HG03460 (cell line): ENCODE data around the gene CAPN14.
"Not testable (repeated sequence)": the region's sequence is repeated elsewhere in the genome, so short reads cannot be mapped to it uniquely, and the experiment has no call there.

Source experiments
- ATAC-seq: cut with Tn5 transposase; IDR thresholded peaks from one replicate; pipeline ENCODE4 v1.9.1; 2021; ENCODE audit not compliant: unreplicated experiment

Gene CAPN14

DNA sequence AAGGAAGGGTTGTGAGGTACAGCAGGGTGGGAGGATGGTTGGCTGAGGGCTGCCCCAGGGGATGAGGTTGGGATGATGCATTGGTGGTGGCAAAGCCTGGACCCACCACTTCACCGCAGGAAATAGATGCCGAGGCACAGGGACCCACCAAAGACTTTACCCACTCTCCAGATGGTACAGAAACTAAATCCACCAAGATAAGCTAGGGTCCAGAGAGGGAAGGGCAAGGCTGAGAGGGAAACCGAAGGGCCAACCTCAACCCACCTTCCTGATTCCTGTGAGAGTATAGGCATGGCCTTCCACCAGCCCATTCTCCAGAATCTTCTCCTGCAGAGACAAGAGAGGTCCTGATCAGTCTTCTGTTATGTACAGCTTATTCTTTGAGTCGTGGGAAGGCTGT, 18.1 kb downstream of the CAPN14 start:
- no peak for ATAC-seq

DNA sequence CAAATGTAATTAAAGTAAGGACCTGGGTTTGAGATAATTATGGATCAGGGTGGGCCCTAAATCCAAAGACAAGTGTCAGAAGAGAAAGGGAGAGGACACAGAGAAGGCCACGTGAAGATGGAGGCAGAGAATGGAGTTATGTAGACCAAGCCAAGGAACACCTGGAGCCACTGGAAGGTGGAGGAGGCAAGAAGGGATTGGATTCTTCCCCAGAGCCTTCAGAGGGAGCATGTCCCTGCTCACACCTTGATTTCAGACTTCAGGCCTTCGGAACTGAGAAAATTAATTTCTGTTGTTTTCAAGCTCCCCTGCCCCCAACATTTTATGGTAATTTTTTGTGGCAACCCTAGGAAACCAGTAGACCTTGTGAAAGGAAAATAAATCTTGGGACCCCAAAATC, 19.6 kb downstream of the CAPN14 start:
- no peak for ATAC-seq

DNA sequence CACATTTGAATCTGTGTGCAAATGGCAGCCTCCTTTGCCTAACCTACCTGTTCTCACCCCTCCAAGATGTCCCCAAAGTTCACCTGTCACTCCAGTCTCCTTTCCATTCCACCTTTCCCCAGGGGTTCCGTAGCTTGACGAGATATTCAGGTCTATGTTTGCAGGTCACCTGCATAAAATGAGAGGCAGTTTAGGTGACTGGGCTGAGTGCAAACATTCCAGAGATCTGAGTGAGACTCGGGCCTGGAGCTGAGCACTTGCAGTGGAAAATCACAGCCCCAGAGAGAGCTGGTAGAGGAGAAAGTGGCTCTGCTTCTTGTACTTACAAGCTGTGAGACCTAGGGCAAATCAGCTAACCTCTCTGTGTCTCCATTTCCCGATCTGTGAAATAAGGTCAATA, 20.1 kb downstream of the CAPN14 start:
- no peak for ATAC-seq

DNA sequence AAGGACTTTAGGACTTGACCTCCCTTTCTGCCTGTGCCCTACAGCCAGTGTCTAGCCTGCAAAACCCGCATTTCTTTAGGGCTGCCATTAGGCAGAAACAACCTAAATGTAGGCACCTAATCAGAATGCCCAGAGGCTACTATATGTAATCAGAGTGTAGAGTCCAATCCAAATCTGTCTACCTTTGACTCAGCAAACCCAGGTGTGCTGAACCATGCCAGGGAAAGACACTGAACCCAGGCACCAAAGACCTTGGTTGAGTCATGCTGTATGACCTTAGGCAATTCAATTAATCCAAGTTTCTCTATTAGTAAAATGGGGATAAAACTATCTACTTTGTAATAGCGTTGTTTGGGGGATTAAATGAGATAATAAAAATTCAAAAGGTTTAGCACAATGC, 20.7 kb downstream of the CAPN14 start:
- no peak for ATAC-seq

DNA sequence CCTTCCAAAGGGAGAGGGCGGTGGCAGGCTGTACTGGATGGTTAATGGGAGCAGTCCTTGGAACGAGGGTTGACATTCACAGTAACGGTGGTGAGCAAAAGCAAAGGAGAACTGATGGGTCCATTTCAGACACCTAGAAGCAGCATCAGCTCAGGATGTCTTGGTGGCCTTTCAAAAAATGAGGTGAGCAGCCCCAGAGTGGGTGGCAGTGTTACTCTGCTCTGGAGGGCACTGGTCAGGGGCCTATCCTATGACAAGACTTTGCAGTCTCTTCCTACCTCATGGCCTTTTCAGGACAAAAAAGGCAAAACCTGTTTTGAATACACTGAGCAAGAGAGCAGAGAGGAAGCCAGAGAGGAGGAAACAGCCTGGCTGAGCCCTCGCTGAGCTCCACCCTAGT, 23.5 kb downstream of the CAPN14 start:
- no peak for ATAC-seq

DNA sequence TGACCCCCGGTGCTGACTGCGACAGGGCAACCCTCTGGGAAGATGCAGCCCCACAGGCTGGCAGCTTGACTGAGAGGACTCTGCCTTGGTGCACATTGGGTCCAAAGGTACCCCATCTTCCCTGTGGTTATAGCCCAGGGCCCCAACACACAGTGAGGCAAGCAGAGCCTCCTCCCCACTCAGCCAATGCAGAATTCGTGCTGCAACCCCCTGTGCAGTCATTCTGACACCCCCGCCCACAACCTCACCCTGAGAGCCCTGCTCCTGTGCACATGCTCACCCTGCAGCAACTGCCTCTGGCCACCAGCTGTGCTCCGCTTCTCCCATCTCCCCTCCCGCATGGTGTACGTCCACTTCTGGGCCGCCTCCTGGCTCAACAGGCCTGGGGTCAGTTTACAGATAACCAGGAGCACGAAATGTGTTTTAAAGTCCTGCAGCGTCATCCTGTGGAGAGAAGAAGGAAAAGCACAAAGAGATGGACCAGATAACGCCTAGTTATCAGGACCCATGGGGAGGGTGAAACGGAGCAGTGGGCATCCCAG, 24.4 kb downstream of the CAPN14 start:
- no peak for ATAC-seq

DNA sequence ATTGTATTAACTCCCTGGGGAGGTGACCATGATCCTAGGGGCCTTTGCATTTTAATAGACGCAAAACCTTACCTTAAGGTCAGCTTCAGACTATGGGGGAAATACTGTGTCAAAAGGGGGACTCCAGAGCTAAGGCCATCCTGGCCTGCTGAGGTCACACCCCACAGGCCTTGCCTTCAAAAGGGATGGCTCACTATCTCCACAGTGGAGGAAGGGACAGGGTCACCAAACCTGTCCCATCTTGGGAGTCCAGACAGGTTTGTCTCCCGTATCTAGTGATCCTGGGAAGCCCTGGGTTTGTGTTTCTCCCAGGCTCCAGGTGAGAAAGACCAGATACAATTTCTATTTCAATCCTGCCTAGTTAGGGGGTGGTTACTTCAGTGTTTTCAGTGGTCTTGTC, 24.9 kb downstream of the CAPN14 start:
- ATAC-seq, result no peak

DNA sequence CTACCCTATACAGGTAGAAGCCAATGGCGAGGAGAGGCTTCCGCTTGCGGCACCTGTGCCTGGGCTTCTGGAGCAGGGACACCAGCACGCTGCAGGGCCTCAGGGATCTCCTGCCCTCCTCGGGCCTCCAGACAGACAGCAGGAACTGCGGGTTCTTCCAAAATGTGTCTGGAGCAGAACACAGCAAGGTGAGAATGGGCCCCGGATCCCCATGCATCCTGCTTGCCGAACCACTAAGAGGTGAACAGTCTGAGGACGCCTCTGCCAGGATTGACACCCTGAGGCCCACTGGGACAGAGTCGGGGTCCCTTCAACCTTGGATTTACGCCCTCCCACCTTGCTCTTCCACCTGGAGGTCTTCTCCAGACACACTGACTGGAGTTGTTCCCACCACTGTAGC, 25.4 kb downstream of the CAPN14 start:
- ATAC-seq, result no peak

DNA sequence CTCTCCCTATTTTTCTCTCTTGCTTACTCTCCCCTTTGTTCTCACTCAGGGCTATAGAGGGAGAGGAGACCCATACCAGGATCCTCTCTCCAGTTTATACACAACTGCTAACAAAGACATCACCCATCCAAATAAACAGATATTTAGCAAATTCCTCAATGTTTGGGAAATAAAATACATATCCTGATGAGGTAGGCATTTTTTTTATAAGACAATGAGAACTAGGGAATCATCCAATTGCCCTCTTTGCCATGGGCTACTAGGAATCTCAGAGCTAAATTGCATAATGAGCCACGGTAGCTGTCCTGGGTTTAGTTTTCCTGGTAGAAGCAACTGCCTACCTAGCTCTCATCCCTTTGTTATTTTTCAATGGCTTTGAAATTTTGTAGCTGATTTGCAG, 27.1 kb downstream of the CAPN14 start:
- no peak for ATAC-seq

DNA sequence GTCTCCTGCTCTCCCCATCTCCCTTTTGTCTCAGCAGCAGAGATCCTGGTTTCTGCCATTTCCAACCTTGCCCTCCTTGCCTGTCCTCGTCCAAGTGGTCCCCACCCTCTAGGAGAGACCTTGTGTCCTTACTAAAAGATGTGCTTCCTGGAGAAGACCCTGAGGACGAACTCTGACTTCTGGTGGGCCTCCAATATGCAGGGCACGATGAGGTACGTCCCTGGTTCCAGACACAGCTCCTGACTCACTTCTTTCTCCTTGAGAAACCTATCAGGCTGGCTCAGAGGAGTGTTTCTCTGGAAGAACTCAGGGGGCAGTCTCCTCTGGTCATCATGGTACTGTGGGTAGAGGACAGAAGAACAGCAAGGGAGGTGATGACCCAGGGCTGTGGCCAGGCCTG, 28.2 kb downstream of the CAPN14 start:
- no peak for ATAC-seq

DNA sequence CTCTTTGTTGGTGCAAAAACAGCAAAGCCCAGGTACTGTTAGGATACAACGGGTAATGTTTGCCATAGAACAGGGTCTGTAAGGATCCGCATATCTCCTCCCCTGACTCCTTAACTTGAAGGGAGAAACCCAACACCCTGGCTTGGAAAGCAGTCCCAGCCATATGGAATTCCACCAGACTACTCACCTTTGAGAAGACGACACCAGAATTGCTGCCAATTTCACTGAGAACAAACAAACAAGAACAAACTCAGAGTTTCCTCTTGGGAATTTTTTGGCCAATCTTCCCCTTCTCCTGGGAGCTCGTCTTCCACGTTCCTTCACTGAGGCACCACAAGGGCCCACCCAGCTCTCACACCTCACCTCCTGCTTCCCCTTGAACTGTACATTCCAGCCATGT, 29.2 kb downstream of the CAPN14 start:
- ATAC-seq, result no peak

DNA sequence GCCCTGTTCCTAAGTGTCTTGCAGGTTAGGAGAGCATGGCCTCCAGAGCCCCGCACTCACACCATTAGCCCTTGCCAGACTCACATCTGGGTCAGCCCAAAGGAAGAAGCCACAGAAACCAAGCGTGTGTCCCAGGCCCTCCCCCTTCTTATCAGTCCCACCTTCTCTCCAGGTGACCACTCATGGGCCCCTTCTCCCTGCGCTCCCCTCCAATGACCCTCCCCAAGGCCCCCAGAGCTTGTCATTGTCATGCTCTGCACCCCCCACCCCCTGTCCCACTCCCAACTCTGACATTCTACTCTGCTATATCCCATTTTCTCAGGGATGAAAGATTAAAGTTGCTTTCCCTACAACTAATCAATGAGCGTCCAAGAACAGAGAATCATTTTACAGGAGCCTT, 30.1 kb downstream of the CAPN14 start:
- ATAC-seq, result no peak

DNA sequence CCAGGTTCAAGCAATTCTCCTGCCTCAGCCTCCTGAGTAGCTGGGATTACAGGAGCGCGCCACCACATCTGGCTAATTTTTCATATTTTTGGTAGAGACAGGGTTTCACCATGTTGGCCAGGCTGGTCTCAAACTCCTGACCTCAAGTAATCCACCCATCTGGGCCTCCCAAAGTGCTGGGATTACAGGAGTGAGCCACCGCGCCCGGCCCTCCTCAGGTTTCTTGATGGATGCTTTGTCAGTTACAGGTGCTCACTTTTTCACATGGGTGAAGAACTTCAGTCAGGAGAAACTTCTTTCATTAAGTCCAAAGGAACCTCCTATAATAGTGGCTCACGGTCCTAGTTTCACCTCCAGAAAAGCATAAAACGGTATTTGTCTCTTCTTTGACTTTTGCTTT, 33.3 kb downstream of the CAPN14 start:
- ATAC-seq, result not testable (repeated sequence)

DNA sequence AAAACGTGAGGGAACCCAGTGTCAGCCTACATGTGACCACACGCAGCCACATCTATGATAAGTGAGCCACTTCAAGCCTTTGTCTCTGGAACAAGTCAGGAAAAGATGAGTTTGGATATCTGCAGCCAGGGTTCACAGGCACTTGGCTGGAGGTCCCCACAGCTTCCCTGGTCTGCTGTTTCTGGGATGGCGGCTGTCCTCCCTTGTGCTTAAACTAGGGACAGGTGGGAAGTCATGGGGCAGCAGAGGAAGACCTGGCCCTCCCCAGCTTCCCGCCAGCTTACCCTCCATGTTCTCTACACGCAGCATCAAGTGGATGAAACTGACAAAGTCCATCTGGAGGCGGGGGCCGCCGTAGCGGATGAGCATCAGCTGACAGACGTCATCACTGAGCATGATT, 40.6 kb downstream of the CAPN14 start:
- no peak for ATAC-seq

DNA sequence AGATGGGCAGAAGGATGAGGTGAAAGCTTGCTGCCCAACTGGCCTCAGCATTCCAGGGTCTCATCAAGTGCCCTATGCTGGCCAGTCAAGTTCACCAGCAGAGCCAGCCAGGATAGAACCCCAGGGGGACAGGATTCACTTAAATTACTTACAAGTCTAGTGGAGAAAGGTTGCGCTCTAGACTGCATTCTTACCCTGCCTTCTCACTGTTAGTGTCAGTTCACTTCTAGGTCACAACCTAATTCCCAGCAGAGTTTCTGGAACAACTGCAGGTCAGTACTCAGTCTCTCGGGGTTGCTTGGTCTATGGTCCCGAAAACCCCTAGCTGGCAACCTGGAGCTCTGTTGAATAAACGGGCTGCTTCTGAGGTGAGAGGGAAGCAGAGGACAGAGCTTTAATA, 46.2 kb downstream of the CAPN14 start:
- ATAC-seq, result no peak

DNA sequence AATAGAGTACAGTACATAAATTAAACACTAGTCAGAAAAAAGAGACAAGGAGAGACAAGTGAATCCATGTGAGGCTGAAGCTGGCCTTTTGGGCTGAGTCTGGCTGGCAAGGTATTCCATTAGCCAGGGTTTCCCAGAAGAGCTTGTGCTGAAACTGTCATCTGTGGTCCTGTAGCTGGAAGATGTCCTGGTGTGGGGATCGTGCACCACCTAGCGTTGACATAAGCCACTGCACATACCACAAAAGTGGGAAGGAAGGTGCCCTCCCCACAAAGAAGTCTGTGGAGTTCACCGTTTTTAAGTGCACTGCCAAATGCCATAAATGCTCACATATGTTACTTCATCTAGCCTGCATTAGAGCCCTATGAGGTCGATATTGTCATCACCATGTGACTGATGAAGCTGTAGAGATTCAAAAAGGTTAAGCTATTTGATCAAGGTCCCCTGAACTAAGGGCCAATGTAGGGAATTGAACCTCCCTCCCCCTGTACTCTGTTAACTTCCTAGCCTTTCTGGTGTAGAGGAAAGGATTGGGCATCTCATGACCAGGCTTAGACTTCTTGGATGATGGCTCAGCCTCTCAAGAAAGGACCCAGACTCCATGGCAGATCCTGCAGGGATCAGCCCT, 47.1 kb downstream of the CAPN14 start:
- no peak for ATAC-seq

DNA sequence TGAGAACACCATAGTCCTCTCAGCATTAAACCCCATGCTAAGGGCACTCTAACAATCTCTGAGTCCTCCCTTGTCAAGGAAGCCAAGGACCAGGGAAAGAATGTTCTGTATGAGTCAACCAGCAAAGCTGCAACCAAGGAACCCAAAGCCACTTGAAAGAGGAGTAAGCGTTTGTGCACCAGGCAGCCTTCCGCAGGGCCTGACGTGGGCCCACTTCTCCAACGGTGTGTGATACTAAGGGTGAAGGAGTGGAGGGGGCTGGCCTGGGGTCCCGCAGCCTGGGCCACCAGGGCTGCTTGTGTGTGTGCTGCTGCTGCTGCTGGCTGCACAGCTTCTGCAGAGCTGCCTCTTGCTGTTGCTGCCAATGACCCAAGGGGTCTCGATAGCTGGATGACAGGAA, 49.0 kb downstream of the CAPN14 start:
- no peak for ATAC-seq

DNA sequence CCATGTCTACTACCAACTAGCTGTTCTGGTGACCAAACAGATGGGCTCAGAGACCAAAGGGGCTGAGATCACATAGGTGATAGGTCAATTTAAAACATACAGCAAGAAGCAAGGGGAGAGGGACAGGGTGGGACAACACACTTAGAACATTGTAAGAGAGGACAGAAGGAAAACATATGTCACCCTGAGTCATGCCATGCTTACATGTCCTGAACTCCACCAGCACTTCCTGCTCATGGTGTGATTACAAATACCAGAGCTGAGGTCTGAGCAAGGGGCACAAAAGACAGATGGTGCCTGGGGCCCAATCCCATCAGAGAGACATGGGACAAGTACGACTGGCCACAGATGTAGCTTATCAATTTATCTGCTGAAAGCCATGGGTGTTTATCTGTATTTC, 50.4 kb downstream of the CAPN14 start:
- ATAC-seq, result no peak

DNA sequence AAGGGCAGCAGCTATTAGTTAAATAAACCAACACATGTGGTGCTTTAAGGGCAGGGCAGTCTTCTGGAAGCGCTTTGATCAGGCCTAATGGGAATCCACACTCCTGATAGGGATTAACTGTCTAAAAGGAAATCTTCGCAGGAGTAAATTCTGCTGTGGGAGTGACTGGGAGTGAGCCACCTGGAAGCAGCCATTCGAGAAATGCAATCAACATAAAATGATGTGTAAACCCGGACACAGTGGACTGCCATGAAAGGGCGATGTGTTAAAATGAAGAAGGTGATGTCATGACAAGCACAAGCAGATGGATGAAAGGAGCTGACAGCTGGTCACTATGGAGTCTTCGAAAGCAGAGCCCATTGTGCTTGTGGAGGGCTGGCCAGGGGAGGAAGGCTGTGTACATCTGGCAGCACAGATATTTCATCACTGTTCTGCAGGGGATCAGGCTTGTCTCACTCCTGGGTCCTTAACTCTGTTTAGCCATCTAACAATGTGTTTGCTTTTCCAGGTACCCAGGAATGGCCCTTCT, 54.2 kb downstream of the CAPN14 start:
- ATAC-seq, result no peak

DNA sequence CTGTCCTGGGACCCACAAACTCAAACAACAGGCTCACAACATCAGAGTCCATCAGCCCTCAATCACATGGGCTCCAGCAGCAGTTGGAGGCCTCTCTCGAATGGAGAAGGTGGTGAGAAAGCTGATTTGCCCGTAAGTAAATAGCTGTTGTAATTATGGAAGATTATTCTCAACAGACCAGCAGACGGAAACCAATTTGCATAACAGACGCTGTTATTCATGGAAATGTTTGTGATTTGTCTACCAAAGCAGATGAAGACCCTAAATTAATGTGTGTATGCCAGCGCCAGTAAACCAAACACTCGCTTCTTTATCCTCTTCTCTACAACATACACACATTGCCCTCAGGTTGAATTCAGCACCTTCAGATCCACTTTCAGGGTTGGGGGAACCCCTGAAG, 55.7 kb downstream of the CAPN14 start:
- ATAC-seq, result no peak

DNA sequence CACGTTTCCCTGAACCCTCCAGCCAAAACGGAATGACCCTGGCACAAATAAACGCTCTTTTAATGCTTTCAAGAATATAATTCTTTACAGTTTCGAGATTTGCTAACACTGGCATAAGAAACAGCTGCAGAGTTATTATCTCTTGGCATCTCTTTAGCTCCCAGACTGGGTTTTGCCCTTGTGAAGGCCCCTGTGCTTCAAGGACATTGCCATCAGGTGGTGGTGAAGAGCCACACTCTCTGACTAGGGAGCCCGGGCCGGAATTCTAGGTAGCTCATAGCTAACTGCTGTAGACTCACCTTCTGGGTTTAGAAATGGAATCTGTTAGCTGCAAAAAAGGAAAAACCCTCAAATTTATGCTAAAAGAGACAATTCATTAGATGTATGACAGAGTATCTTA, 65.8 kb downstream of the CAPN14 start:
- ATAC-seq, result no peak

DNA sequence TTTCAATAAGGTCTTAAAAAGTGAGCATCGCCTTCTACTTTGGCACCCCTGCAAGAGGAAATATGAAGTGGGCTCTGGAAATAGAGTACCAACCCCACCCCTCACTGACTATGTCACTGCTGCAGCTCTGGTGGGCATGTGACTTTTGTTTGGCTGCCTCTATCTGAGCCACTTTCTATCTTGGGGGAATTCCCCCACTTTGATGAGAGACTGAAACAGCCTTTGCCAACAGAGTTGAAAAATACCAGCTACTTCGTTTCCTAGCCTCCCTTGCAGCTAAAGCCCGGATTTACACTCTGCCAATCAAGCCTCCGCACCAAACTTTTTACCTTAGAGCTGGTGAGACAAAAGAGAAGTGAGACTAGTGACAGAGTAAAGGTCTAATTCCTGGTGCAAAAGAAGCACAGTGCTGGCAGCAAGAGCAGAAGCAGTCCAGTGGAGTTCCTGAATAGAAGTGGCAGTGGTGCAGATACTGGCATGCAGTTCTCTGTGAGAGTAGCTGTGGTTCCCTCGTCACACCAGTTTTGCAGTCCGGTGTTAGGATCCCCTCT, 67.1 kb downstream of the CAPN14 start:
- no peak for ATAC-seq

DNA sequence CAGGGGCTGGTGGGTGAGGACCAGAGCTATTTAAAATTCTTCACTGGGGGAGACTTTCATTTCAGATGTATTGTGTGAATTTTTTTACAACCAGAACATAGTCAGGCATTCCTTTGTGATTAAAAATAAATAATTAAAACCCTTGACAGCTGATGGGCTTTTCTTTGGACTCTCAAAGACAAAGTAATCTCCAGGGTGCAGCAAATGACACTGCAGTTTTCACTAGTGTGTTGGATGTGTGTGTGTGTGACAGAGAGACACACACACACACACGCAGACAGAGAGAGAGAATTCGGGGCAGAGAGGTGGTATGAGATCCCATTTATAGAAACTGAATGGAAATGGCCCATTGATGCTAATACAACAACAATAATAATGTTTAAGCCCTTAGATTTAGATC, 68.8 kb downstream of the CAPN14 start:
- no peak for ATAC-seq
